ENCODE results near the gene TRPV3.

DNA sequence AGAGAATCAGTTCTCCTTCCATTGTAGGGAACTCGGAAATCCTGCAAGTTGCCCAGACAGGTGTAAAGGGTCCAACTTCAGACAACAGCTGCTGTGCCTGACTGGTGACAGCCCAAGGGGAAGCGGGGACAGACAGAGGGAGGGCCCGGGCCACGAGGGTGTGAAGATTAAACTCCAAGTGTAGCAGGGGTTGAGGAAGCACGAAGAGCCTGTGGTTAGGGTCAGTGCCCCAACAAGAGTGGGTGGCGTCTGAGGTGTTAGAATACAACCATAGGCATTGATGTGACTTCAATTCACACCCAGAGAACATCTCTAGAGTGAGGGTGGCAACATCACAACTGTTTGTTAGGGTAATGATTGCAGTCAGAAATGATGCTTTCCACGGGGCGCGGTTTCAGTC is 42.7 kb downstream of the TRPV3 start:
- TF ChIP-seq, protein P1, sequence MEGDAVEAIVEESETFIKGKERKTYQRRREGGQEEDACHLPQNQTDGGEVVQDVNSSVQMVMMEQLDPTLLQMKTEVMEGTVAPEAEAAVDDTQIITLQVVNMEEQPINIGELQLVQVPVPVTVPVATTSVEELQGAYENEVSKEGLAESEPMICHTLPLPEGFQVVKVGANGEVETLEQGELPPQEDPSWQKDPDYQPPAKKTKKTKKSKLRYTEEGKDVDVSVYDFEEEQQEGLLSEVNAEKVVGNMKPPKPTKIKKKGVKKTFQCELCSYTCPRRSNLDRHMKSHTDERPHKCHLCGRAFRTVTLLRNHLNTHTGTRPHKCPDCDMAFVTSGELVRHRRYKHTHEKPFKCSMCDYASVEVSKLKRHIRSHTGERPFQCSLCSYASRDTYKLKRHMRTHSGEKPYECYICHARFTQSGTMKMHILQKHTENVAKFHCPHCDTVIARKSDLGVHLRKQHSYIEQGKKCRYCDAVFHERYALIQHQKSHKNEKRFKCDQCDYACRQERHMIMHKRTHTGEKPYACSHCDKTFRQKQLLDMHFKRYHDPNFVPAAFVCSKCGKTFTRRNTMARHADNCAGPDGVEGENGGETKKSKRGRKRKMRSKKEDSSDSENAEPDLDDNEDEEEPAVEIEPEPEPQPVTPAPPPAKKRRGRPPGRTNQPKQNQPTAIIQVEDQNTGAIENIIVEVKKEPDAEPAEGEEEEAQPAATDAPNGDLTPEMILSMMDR (IDR thresholded peaks at IDR 0.05; ENCODE audit: low read length) = no peak
- no peak for TF ChIP-seq EZH2 (optimal IDR thresholded peaks at IDR 0.05; ENCODE audit: low read depth, low read length)
- TF ChIP-seq EZH2phosphoT487 (IDR thresholded peaks at IDR 0.05; ENCODE audit: low read length) = no peak
